Activated T-helper 1 cell treated with anti-CD3 and anti-CD28 coated beads, Interleukin-2, amount 50 U/mL, for 16 hours (primary cell): ENCODE results near the gene TTC33.
"Not testable (repeated sequence)": the region's sequence is repeated elsewhere in the genome, so short reads cannot be mapped to it uniquely, and the experiment has no call there.

Source experiments
- DNase-seq, 2 donors: peaks; one replicate each; pipeline ENCODE4 v3.0.0-alpha.2; 2020; ENCODE audit warnings: low read depth in 1 of 2, low spot score in 1 of 2

TTC33 gene, protein sequence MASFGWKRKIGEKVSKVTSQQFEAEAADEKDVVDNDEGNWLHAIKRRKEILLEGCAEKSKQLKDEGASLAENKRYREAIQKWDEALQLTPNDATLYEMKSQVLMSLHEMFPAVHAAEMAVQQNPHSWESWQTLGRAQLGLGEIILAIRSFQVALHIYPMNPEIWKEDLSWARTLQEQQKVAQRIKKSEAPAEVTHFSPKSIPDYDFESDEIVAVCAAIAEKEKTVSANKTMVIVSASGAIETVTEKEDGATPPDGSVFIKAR

GRCh38 chr5:40755407-40756365 lies at the start of gene TTC33:
Gene TTC33 (minus strand): TSS chr5:40755961. CDS start chr5:40747018, 8,943 bp downstream.
- DNase-seq: peak; percentile 87 to 88

- DNase-seq: no peak
These were observed 46.2 kb upstream of the TTC33 start for GRCh38 chr5:40801771-40802562.

GRCh38 chr5:40799258-40799657 lies 43.5 kb upstream of the TTC33 start:
- DNase-seq: no peak

- no peak for DNase-seq
These were observed 43.0 kb upstream of the TTC33 start for GRCh38 chr5:40798801-40799210.

- peak; percentile 68 to 87 for DNase-seq
These were observed 42.4 kb upstream of the TTC33 start, which contains the start of gene PRKAA1 for GRCh38 chr5:40798012-40798800. Gene PRKAA1 (minus strand): TSS chr5:40798374. CDS start chr5:40798189, 185 bp downstream.

DNA sequence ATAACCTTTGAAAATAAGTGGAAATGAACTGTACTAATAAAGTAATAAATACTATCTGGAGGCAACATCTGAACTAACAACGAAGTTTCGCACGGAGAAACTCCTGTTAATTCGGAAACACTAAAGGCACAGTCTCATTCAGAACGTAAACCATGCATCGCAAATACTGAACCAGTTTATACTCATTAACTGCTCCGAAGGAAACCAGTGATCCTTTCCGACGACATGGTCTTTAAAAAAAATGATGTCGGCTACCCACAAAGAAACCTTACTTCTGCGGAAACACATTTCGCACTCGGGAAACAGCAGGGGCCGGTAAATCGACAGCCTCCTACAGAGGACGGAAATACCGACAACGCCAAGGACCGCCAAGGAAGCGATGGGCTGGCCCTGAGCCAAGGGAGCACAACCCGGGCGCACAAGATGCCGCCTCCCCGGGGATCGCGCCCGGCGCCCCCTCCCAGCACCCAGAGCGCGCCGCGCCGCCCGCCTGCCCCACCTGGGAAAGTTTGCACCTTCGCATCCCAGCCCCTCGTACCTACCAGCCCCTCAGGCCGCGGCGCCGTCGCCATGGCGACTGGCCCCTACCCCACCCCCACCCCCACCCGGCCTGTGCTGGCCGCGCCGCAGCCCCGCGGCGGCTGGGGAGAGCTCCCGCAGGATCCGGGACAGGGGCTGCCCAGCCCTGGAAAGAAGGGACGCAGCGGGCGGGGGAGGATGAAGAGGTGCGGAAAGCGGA lies 41.7 kb upstream of the TTC33 start:
- peak; percentile 48 to 66 for DNase-seq

GRCh38 chr5:40796487-40796889 lies 40.7 kb upstream of the TTC33 start:
- DNase-seq: no peak

GRCh38 chr5:40794877-40795276 lies 39.1 kb upstream of the TTC33 start:
- not testable (repeated sequence) for DNase-seq

DNA sequence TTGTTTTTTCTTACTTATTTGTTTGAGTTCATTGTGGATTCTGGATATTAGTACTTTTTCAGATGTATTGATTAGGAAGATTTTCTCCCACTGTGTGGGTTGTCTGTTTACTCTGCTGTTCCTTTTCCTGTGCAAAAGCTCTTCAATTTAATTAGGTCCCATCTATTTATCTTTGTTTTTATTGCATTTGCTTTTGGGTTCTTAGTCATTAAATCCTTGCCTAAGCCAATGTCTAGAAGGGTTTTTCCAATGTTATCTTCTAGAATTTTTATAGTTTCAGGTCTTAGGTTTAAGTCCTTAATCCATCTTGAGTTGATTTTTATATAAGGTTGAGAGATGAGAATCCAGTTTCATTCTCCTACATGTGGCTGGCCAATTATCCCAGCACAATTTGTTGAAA lies 38.6 kb upstream of the TTC33 start:
- not testable (repeated sequence) for DNase-seq

DNA sequence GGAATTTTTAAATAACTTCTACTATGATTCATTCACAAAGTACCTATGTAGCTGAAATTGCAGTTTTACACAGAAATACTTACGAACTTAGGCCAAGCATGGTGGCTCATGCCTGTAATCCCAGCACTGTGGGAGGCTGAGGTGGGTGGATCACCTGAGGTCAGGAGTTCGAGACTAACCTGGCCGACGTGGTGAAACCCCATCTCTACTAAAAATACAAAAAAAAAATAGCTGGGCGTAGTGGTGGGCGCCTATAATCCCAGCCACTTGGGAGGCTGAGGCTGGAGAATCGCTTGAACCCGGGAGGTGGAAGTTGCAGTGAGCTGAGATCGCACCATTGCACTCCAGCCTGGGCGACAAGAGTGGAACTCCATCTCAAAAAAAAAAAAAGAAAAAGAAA lies 36.9 kb upstream of the TTC33 start:
- not testable (repeated sequence) for DNase-seq

- DNase-seq: no peak
These were observed 36.0 kb upstream of the TTC33 start for GRCh38 chr5:40791715-40792139.

DNA sequence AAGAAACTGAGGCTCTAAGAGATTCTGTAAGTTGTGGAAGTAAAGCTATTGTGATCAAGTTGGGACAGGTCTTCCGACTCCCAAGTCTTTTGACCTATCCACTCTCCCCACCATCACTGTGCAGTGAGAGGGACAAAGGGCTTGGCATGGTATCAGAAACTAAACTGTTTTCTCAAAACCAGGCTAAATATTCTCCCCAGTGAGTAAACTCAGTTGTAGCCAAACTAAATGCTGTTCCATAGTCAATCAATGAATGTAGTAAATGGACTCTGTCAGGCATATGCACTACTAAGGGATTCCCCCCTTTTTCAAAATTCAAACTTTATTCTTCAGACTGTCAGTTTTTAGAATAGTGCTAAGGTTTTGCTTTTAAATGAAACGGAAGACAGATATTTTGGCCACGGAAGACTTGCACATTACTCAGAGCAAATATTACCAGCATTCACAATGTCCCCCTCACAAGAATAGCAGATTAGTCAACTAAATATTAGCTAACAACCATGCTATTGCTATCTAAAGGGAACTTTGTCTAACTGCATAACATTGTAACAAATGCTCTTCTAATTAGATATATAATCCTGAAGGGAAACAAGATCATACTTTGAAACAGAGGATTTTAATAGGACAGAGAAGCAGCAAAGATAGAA lies 35.3 kb upstream of the TTC33 start:
- DNase-seq: no peak

- not testable (repeated sequence) for DNase-seq
These were observed 33.2 kb upstream of the TTC33 start for GRCh38 chr5:40788941-40789340.

- DNase-seq: no peak
These were observed 32.2 kb upstream of the TTC33 start for GRCh38 chr5:40787986-40788385.

DNA sequence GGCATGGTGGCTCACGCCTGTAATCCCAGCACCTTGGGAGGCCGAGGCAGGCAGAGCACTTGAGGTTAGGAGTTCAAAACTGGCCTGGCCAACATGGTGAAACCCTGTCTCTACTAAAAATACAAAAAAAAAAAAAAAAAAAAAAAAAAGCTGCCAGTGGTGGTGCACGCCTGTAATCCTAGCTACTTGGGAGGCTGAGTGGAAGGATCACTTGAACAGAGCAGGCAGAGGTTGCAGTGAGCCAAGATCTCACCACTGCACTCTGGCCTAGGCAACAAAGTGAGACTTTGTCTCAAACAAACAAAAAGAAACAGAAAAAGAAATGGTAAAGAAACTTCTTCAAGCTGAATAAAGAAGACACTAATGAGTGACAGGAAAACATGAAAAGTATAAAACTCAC lies 30.9 kb upstream of the TTC33 start:
- not testable (repeated sequence) for DNase-seq

DNA sequence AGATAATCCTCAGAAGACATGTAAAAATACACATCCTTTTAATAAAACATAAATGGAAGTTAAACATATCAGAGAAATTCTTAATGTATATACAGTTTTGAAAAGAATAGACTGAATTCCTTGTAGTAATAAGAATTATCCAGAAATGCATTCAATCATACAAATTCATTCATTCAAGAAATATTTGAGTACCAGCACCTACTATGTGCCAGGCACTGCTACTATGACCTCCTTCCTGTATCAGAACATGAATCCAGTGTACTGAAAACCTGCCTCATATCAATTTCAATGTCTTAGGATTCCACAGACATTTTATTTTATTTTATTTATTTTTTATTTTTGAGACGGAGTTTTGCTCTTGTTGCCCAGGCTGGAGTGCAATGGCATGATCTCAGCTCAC lies 29.2 kb upstream of the TTC33 start:
- no peak for DNase-seq

DNA sequence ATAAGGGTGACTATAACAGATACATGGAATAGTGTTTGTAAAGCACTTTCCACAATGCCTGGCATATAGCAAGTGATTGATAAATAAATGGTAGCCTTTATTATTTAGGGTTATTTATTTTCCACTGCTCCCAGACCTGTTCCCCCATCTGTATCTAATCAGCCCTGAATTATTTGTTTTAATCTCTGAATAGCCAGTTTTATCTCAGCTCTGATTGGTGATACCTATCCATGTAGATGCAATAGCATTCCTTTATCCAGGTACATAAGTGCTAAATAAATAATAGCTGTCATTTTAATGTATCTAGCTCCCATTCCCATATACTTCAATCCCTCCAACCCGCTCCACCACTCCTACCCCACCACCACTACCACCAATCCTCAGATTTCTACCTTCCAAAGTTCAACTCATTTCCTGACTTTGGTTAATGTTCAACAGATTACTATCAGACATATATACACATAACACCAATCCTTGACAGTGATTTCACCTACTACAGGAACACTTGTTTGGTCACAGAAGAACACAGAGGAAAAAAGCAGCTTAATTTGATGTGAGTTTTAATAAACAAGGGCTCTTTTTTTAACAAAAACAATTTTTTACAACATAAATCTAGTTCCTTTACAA lies 28.4 kb upstream of the TTC33 start:
- DNase-seq: no peak

DNA sequence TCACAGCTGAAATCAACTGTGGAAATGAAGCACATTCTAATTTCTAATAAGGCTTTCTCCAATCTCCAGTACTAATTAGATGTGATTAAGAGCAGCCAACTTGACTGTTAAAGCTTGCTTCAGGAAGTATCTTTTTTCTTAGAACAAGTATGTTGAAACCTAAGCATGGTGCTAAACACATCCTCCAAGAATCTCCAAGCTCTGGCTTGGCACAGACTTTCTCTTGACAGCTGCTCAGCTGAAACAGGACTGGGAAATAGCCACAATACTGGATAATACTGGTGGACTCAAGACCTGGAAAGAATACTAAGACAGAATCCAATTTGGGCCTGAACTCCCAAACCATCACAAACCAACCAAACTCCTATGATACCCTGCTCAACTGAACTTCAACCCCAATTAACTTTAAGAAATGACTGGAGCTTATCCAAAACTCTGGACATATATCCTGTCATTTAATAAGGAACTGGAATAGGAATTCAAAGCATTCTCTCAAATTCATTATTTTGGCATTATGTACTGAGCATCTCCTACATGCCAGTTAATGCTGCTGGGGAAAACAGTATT lies 26.2 kb upstream of the TTC33 start:
- no peak for DNase-seq
